ENCODE results near the gene ATXN7L2.
A peak's percentile ranks its signal among the peaks of the same experiment; 100 is the strongest.

ATXN7L2 gene

DNA sequence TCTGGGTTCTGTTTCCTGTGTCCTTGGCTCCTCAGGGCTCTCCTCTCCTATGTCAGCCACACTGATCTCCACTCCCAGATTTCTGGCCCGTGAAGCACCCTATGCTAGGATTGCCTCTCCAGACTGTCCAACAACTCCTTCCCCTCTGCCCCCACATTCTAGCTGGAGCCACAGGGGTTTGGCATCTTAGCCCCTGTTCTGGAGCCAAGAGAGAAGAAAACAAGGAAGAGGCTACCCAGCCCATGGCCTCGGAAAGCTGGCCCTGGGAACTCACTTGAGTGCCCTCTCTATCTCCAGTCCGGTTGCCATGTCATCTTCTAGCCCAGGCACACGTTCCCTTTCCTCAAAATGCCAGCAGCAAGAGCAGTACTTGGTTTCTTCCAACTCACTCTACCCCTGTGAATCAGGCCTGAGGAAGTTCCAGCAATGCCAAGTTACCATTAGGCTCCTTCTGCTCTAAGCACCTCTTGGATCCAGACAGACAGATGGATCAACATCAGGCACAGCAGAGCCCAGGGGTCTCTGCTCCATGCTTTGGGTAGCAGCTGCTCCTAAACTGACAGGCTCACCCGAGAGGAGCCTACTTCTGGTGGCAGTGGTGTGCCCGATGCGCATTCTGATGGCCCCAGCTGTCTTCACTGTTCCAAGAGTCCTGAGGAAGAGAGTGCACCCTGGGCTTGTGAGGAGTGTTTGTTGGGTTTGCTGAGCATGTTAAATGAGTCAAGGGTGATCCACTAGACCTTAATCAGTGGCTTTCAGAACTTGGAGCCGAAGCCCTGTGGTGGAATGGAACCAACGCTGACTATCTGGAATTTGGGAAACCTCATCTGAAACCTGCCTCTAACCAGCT, 44.4 kb downstream of the ATXN7L2 start:
- no peak for DNase-seq

DNA sequence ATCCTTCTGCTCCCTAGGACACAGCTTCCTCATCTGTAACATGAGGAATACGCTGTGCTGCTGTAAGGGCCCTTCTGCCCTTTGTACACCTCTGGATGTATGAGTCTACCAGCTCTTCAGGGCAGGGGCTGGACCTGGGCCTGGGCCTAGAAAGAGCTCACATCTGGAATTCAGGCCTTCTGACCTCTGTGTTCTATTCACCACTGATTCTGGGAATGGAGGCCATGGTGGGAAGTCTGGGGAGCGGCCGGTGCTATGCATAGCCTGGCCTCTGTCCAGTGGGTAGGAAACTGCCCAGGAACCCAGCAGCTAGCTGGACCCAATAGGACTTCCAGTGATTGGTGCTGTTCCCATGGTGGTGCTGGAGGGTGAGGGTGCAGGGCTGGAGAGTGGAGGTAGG, 45.0 kb downstream of the ATXN7L2 start:
- no peak for DNase-seq

GRCh38 chr1:109529881-109530456, 46.3 kb downstream of the ATXN7L2 start:
- DNase-seq, result peak in 1 of 2 experiments; percentile 17

DNA sequence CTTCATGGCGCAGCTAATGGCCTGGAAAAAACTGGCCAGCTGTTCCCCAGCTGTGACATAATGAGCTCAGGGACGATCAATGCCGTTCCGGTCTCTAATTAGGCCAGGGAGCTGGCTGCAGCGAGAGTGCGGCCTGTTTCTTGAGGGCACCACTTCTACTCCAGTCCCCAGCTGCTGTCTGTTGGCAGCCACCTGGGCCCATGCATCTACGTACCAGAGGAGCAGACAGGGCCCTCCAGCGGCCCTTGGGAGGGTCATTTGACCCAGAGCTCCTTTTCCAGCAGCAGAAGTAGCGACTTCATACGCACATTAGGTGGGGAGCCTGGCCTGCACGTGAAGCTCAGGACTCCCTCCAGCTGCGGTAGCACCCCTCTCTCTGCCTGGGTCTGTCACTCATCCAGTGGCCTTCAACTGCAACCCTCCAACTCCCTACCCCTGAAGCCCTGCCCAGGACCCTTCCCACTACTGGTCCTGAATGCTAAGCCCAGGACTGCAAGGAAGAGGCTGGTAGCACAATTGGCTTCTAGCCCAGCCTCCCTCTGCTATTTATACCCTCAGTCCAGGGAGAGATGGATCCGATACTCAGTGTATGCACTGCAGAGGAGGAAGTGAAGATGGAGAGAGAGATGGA, 46.9 kb downstream of the ATXN7L2 start:
- peak; percentile 52 to 73 for DNase-seq

- DNase-seq, result no peak
Observed at GRCh38 chr1:109531380-109531779, 47.7 kb downstream of the ATXN7L2 start.

DNA sequence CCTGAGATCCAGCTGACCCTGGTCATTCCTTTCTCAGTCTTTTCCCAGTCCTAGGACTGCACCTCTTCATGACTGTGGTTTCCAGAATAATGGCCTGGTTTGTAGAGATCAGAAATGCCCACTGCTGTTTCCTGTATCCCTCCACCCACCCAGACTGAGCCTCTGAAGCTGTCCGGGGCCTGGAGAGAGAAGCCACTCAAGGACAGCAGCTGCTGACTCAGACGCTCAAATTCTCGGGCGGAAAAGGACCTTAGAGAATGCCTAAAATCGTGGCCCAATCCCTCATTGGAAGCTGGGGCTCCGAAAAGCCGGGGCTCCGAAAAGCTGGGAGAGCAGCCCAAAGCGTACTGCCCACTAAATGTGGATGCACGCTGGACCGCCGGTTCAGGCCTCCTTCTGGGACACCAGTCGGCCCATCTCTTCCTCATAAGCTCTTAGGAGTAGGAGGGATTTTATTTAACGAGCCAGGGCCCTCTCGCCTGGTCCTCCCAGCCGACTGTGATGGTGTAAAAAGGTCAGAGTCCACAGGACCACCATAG, 48.2 kb downstream of the ATXN7L2 start:
- peak in 1 of 2 experiments; percentile 27 for DNase-seq

DNA sequence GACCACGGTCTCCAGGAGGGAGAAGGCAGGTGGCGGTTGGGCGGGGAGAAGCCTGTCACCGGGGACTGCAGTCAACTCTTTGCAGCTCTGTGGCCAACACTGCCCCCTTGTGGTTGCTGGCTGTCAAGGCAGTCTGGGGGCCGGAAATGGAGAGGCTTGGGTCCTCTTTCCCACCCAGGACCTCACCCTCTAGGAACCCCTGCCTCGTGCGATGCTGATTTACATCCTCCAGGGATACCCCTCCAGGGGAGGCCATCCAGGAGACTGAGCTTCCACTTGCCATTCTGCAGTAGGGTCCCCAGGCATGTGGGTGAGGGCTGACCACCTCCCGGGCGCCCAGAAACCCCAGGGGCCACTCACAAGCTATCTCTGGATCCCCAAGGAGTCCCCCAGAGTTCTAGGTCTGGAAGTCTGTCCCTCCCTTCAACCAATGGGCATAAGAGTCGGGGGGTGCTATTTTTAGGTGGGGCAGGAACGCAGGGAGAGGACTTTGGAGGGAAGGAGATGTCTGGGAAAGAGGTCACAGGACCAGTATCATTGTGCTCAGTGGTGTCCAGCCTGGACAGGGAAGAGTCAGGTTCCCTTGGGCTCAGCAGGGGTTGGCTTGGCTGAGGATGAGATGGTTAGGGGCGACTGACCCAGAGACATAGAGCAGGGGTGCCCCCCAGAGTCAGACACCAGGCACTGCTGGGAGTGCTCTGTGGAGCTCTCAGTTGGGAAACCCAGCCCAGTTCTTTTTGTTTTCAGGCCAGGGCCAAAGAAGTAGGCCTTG, 48.8 kb downstream of the ATXN7L2 start:
- peak; percentile 72 to 78 for DNase-seq

DNA sequence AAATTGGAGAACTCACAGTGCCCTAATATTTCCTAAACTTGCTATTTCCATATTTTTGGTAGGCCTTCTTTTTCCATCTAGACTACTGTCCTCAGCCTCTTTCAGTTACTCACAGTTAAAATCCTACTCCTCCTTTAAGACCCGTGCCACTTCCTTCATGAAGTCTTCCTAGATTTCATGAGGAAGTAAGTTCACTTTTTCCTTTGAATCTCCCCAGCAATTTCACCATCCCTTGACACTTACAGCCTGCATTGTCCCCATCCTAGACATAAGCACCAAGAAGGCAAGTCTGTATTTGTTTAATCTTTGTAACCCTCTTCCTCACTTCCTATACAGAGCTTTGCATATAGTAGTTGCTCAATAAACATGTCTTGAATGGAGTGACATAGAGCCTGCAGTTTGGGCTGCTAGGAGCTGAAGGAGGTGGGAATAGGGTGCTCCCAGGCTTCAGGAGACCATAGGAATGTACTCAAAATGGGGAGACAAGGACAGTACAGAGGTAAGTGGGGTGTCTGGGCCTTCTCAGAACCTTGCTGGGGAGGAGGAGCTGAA, 50.7 kb downstream of the ATXN7L2 start:
- no peak for DNase-seq

GRCh38 chr1:109535481-109535880, 51.8 kb downstream of the ATXN7L2 start:
- DNase-seq, result no peak

DNA sequence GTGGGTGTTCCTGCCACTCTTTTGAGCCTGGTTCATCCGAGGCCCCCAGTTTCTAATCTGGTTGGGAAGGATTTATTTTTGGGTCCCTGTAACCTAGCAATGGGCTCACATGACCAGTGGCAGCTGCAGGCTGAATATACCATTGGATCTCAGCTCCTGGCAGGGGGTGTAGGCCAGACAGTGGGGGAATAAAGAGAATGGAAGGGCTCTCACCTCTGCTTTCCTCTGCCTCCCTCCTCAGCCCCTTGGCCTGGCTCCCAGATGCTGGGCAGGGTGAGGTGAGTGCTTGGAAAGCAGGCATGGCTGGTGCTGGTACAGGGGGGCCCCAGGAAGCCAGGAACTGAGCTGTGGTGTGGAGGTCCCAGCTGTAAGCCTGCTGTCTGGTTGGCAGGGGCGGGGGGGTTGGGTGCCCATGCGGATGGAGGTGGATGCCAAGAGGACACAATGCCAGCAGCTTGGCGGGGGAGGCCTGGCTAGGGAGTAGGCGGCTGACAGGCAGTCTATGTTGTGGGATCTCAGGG, 52.3 kb downstream of the ATXN7L2 start:
- no peak for DNase-seq

DNA sequence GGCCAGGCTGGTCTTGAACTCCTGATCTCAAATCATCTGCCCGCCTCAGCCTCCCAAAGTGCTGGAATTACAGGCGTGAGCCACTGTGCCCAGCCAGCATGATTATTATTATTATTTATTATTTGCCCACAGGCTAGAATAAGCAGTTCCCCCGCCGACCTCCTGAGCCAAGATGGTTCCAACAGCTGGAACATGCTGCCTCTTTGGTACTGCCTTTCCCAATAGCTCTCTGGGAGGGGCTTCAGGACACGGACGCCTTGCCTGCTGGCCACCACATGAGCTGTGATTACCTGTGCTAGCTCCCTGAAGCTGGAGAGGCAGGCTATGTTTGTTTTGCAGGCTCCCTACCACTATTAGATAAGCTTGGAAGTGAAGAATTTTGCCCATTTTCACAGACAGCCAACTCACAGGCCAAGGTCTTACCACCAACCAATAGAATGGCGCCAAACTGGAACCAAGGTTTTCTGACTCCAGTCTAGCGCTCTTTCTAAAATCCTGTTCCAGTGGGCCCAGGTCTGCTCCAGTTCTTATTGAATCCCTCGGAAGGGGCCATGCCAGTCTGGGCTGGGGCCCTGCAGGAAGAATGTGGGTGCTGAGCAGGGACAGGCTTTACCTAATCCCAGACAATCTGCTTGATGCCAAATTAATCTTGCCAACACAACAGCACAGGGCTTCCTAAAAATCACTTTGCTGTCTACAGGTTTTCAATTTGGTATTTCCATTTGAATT, 53.9 kb downstream of the ATXN7L2 start:
- no peak for DNase-seq

DNA sequence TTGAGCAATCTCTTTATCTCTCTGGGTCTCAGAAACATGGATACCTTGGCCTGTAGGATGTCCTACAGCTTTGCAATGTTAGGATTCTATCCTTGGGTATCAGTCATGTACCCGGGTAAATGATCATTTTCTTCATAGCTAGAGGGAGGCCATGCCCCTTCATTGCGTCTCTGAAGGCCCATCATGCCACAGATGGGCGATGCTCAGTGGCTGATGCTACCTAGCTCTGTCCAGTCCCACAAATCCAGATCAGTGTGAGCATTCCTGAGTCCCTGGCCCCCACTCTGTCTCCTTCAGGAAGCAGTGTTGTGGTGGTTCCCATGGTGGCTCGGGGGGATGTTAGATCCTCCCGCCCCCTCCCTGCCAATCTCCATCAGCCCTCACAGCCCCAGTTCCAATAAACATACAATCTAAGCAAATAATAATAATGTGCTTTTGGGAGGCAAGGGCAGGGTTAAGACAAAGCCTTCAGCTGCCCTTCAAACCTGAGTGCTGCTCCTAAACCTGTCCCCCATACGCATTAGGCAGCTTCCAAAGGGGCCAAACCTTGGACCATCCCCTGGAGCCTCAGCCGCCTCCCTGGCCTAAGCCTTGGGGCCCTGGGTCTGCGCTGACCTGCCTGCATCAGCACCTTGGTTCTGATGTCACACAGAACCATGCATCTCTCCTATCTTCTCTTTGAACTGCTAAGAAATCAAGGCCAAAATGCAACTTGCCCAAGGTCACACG, 55.3 kb downstream of the ATXN7L2 start:
- DNase-seq, result no peak

GRCh38 chr1:109539676-109540075, 56.0 kb downstream of the ATXN7L2 start, which contains the start of gene GPR61:
TSS of gene GPR61 (plus strand) at chr1:109539872. CDS start at chr1:109543023, 3,151 bp downstream.
- DNase-seq, result no peak

DNA sequence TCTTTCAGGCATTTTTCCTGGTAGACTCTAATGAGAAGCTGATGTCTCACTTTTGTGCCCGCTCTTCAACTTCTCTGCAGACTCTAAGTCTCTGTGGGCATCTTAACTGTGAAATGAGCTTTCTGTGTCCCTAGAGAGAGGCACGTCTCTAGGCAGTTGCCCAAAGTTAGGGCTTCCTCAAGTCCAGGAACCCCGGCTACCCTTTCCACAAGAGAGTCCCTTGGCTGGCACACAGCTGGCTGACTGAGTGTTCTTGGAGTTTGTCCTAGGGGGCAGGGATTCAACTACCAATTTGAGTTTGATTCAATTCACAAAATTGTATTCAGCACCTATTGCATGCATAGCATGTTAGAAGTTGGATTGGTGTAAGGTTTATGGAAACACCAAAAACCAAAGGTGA, 57.4 kb downstream of the ATXN7L2 start:
- no peak for DNase-seq
